ENCODE measurements around the gene C1QTNF6.

The C1QTNF6 gene

DNA sequence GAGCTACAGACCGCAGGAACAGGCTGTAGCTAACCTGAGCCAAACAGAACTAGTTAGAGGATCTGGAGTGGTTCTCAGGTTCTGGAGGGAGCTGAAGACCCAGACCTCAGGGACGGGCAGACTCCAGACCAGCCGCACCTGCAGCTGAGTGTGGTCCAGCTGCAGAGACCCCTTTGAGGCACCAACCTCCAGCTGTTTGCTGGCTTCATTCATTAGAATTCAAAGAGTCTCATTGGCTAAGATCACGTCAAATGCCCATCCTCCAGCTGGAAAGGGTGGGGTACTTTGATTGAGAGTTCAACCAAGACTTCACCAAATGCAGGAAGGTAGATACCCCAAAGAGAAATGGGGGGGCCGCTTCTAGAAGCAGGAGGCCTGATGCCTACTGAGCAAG, 25.0 kb downstream of the C1QTNF6 start:
- FAIRE-seq: no peak
- DNase-seq (ENCODE audit: low spot score): no peak

DNA sequence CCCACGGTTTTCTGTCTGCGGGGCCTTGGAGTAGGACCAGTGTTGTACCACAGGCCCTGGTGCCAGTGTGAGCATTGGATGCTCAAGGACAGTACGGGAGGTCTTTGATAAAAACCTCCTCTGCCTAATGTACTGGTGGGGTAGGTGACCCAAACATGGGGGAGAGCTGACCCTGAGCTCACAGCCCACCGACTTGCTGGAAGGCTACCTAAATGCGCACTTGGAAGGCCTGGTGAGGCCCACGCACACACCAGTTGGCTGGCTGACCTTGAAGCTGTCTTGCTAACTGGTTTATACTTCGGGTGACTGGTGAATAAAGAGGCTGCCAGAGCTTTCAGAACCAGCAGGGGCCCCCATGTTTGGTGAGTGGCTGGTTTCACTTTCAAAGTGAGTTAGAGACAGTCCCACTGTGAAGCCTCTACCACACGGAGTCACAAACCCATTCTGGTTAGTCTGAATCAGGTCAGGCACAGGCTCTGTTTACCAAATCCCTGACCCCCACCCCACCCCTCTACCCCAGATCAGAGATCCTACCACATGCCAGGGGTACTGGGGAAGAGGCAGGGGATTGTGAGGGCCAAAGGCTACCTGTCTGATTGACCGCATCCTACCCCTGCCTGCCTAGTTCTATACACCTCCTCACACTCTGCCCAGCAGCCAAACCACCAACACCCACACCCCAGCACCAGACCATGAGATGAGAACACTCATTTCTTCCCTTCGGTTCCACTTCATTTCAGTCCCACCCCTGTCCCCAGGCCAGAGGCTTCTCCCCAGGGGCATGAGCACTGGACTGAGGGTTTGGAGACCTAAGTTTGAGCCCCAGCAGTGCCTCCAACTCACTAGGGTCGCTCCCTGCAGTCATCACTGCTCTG, 25.6 kb downstream of the C1QTNF6 start:
- no peak for DNase-seq (ENCODE audit: low spot score)
- FAIRE-seq: no peak

DNA sequence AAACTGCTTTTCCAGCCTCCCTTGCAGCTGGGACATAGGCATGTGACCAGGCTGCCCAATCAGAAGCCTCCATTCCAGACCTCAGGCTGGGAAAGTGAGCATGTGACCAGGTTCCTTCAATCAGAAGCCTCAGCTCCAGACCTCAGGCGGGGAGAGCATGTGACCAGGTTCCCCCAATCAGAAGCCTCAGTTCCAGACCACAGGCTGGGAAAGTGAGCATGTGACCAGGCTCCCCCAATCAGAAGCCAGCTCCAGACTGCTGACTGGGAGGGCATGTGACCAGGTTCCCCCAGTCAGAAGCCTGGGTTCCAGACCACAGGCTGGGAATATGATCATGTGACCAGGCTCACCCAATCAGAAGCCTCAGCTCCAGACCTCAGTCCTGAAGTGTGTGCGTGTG, 26.6 kb downstream of the C1QTNF6 start:
- DNase-seq (ENCODE audit: low spot score) (no peak), FAIRE-seq (no peak)

DNA sequence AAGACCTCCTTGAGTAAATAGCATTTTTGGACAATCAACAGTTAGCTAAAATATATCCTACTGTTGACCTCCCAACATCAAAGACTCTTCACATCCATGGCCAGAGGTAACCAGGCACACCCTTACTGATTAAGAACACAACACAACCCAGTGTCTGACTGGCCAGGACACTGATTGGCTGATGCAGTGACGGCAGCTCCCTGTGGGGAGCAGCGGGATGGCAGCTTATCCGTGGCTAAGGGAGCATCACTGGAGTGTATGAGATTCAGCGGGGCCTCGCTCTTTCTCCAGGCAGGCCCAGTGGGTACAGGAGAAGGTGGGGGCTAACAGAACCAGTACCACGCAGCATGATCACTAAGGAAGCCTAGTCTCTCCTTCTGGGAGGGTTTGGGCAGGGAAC, 28.0 kb downstream of the C1QTNF6 start:
- DNase-seq (ENCODE audit: low spot score): no peak
- no peak for FAIRE-seq

DNA sequence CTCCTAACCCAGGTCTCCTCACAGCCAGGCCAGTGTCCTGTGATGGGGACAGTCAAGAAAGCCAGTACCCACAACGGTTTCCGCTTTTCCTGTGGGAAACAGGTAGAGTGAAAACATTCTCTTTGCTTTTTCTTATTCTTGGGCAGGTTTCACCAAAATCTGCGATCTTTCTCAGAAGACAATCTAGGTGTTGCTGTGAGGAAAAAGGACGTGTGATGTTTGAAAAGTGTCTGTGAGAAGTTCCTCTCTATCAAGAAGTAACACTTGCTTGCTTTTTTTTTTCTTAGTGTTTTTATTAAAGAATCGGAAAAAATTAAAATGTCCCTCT, 29.1 kb downstream of the C1QTNF6 start:
- no peak for DNase-seq (ENCODE audit: low spot score)
- FAIRE-seq: no peak

DNA sequence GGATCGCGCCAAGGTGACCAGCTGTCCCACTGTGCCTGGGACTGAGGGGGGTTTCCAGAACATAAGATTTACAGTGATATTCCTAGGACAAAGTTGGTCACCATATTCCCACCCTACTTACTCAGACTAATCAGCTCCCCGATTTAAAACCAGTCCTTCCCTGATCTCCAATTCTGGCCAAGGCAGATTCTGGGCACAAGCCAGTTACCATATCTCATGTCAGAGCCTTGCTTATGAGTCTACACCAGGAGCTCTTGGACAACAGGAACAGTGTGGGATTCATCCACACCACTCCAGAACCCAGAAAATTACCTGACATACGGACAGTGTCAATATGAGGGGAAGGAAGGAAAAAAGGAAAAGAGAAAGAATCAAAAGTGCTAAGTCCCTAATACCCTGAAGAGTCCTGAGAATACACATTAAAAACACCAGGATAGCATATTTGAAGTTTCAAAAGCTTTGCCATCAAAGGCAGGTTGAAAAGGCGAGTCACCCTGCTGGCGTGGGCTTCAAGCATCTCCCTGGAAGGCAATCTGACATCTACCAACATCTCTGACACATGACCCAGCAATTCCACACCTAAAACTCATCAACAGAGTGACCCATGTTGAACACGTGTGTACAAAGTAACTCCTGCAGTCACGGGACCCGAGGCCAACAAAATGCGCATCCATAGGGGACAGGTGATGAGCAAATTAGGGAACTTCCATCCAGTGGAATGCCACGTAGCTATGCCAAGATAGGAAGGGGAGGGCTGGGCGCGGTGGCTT, 30.3 kb downstream of the C1QTNF6 start:
- DNase-seq (ENCODE audit: low spot score) (peak; percentile 25), FAIRE-seq (no peak)

DNA sequence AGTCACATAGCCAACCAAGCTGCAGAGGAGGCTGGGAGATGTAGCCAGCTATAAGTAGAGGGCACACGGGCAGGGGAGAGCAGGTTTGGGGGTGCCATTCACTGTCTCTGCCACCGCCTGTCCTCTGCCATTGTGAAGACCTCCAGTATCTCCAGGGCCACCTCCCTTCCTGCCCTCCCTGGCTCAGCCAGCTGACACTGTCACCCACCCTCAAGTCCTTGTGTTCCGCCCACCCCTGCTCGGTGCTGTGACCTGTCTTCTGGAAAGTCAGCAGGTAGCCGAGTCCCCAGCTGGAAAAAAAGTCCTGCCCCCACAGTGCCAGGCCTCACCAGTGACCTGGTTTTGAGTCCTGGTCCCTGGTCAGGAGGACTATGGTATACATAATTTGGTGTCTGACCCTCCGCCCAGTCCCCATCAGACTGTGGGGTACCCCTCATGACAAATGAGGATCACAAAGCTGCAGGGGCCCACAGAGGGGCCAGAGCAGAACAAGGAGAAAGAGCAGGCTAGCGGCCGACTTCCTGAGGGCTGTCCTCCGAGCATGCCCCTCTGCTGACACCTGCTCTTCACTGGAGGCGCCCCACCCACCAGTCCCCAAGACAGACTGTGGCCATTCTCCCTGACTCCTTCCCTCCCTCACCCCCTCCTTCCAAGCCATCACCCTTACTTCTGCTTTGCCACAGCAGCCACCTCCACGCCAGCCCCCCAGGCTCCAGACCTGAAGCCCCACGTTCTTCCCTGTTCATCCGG, 31.2 kb downstream of the C1QTNF6 start:
- no peak for DNase-seq (ENCODE audit: low spot score)
- FAIRE-seq: no peak

DNA sequence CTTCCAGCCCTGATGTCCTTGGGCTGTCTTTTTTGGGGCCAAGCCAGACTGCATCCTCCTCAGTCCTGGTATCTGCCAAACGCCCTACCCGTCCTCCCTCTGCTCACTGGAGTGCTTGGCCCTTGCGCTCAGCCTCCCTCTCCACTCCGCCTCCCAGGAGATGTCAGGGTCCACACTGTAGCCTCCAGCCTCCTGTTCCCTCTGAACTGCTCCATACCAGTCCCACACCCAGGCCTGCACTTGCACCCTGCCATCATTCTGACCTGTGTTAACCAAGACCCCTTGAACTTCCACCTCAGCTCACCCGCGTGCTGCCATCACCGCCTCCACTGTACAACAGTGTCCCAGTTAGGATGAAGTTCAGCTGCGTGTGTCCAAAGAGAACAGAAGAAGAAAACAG, 32.1 kb downstream of the C1QTNF6 start:
- DNase-seq (ENCODE audit: low spot score): no peak
- no peak for FAIRE-seq

DNA sequence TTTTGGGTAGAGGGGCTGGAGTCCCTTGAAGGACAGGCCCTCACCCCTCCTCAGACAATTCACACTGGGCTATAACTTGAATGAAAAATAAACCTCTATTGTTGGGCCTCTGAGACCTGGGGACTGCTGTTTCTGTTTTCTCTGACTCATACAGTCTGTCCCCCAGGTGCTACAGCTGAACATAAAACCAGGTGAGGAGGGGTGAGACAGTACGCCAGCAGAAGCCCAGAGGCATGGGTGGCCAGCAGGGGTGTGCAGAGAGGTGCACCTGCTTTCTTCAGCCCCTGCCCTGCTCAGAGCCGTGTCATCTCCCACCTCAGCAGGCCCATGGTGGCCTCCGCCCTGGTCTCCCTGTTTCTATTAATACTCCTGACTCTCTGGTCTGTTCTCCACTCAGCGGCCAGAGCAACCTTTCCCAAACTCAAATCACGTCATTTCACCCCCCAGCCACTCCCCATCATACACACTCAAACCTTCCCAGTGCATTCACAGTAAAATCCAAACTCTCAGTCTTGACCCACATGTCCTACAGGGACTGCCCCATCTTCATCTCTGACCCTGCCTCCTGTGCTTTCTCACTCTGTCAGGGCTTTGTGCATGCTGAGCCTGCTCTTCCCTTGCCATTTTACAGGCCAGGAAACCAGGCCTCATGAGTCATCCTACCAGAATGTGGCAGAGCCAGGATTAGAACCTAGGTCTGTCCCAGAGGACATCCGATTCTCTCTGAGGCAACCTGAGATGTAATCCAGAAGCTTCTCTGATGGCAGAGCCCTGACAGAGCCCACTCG, 32.9 kb downstream of the C1QTNF6 start:
- FAIRE-seq (no peak), DNase-seq (ENCODE audit: low spot score) (no peak)

DNA sequence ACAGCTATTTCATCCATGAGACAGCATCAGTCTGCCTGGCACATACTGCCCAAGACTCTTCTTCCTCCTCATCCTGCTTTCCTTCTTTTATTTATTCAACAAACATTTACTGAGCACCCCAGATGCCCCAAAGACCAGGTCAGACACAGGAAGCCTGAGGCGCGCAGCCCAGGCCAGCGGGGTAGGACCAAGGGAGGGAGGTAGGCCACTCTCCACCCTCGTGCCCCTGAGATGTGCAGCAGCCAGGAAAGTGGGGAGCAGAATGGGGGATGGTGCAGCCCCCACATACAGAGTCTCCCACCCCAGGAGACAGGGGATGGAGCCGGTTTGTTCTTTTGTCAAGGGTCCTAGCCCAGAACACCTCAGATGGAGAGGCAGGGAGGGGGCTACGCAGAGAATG, 34.1 kb downstream of the C1QTNF6 start:
- FAIRE-seq (no peak), DNase-seq (ENCODE audit: low spot score) (no peak)

DNA sequence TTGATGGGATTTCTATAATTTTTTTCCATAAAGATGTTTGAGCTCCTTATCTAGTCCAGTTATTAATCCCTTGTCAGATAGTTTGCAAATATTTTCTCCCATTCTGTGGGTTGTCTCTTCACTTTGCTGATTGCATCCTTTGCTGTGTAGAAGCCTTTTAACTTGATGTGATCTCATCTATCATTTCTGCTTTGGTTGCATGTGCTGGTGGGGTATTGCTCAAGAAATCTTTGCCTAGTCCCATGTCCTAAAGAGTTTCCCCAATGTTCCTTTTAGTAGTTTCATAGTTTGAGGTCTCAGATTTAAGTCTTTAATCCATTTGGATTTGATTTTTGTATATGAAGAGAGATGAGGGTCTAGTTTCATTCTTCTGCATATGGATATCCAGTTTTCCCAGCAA, 36.6 kb downstream of the C1QTNF6 start:
- no peak for FAIRE-seq
- no peak for DNase-seq (ENCODE audit: low spot score)

DNA sequence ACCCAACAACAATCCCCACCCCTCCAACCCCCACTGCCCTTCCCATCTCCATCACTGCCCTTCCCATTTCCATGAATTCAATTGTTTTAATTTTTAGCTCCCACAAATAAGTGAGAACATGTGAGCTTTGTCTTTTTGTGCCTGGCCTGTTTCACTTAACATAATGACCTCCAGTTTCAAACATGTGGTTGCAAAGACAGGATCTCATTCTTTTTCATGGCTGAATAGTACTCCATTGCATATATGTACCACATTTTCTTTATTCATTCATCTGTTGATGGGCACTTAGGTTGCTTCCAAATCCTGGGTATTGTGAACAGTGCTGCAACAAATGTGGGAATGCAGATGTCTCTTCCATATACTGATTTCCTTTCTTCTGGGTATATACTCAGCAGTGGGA, 37.3 kb downstream of the C1QTNF6 start:
- DNase-seq (ENCODE audit: low spot score) (no peak), FAIRE-seq (no peak)

DNA sequence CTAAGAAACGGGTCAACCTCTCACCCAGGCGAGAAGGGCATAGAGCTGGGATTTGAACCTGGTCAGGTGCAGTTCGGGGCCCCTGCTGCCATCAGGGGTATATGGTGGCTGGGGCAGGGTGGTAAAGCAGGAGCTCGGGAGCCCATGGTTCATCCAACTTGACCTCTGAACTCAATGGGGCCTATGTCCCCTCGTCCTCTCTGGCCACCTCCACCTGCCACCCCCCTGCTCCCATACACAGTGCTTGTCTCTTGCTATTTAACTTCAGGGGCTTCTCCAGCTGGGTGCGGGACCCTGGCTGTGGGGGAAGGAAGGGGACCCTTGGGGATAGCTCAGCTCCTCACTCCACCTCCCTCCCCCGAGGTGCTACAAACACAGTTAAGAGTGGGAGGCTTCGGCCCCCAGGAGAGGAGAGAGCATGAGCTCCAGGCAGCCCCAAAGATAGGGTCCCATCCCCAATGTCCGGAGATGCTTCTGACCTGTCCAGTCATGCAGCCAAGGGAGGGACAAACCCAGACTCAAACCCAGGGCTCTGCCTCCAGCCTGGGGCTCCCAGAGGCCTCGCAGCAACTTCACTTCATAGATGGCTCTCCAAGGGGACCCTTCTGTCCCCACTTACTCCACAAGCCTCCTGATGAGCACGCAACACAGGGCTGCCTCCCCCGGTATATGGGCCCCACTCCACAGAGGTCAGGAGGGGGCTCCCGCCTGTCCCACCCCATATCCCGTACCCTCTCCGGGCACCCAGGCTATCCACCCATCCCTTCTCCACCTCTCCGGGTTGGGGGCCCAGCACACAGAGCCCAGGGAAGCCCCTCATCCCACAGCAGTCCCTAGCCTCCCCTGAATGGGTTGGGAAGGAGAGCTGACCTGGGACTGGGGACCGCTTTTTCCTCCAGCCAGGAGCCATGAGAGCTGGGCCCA, 39.0 kb downstream of the C1QTNF6 start:
- FAIRE-seq (no peak), DNase-seq (ENCODE audit: low spot score) (no peak)

DNA sequence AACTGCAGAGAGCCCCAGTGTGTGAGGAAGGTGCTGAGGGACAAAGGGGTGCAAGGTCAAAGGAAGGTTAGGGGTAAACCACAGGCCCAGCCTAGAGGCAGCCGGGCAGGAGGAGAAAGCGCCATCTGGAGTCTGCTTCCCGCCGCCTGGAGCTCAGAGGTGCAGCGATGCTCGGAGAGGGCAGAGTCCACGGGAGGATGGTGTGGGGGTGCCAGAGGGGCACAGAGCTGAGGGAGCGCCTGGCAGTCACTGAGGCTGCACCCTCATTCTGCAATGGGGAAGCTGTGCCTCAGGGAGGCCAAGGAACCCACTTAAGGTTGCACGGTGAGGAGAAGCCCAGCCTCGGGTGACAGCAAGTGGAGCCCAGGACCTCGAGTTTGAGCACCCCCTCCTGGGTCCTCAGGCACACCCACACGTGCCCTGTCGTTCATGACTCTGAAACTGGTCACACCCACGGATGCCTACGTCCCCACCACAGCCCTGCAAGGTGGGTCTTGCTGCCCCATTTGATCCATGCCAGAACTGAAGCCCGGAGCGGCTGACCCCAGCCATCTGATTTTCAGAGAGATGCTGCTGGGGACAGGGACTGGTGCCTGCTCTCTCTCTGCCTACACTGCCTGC, 39.9 kb downstream of the C1QTNF6 start:
- FAIRE-seq (no peak), DNase-seq (ENCODE audit: low spot score) (no peak)

DNA sequence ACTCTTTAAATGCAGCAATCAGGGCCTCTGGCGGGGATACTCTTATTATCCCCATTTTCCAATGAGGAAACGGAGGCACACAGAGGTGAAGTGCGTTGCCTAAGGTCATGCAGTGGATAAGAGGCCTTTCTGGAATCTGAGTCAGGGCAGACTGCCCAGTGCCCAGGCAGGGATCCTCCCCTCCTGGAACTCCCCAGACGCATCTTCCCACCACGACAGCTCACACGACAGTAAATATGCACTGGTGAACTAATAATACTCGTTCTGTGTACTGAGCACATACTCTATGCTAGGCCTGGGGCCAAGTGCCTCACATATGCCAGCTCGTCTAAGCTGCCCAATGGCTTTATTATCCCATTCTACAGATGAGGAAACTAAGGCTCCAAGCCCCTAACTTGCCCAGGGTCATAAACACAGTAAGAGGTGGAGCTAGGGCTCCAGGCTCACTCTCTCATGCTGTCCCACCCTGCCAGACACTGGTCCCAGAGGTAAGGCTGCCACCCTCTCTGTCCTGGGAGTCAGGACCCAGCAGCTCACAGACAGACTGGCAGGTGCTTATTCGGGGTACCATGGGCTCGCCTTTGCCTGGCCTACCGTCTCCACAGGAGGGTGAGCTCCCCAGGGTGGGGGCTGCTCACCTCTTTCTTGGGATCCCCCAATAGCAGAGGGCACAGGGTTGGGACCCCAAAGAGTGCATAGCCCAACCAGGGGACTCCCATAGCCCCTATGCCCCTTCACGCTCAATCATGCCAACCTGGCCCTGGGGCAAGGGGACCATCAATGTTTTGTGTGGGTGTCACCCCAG, 40.7 kb downstream of the C1QTNF6 start:
- FAIRE-seq: no peak
- DNase-seq (ENCODE audit: low spot score): no peak

DNA sequence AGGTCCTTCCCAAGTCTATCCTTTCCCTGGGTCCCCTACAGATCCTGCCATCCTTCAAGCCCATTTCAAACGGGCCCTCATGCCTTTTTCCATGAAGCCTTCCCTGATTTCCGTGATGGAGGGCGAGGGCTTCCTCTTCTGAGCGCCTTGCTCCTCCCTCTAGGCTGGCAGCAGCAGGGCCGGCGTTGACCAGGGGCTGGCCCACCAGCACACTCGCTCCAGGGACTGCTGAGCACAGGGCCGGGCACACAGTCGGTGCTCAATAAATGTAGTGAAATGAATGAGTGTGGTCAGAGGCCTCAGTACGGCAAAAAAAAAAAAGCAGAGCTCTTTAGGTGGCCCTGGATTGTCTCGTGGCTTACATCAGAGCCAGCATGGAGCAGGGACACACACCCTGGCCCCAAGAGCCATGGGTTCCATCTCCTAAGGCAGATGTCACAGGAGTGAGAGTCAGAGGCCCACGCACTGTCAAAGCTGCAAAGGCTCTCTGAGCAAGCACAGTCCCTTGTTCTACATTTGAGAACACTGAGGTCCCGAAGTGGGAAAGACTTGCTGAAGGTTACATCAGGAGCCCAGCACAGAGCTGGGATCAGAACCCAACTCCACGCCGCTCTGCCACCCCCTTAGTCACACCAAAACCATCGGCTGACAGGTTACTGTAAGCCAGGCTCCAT, 41.4 kb downstream of the C1QTNF6 start:
- FAIRE-seq (no peak), DNase-seq (ENCODE audit: low spot score) (no peak)

DNA sequence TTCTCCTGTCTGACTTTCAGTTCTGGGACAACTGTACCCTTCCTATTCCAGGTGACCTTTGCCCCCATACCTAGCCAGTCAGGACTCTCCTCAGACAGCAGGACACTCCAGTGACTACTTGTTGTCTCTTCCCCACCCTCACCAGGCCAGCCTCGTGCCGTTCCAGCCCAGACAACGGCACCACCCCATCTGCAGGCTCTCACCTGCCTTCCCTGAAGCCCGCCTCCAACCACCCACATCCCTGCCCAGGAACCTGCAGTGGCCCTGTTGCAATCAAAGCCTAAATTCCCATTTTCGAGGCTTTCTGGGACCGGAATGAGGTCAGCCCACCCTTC, 42.0 kb downstream of the C1QTNF6 start:
- no peak for DNase-seq (ENCODE audit: low spot score)
- no peak for FAIRE-seq

DNA sequence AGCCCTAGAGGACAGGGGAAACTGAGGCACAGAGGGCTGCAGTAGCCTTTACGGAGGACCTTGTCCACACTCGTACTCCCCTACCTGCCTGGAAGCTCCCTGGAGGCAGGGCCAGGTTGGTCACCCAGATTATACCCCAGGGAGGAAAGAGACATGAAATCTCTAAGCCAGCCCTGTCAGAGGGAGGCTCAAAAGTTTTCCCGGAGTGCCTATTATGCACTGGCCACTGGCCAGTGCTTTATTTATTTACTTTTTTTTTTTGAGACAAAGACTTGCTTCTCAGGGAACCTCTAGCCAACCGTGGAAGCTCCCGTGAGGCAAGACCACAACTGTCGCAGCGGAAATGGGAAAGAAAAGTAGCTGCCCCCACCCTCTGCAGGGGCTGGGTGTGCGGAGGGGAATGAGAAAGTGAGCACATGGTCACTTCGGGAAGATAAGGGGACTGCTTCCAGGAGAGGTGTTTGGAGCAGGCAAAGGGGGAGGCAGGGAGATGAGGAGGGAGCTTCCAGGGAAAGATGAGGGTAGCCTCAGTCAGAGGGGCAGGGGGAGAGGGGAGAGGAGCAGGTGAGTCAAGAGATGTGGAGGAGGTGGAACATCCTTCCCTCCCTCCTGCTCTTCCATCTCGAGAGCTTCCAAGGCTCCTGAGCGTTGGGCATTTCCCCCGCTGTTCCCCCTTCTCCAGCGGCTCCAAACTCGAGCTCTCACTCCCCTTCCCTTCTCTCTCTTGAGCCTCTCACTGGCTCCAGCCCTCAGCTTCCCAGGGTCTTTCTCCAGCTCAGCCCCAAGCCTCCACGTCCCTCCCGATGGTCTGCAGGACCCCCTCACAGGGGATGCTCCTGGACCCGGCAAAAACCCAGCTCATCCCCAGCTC, 42.6 kb downstream of the C1QTNF6 start:
- FAIRE-seq (no peak), DNase-seq (ENCODE audit: low spot score) (no peak)
